GF-D8 (cell line): ENCODE data around the gene NUDT16.
"Not testable (repeated sequence)": the region's sequence is repeated elsewhere in the genome, so short reads cannot be mapped to it uniquely, and the experiment has no call there.

Experiments
- DNase-seq: peaks from one replicate; lab custom pipeline; 2025; lab: John Stamatoyannopoulos, UW

NUDT16 gene

GRCh38 chr3:131381445-131382291 lies at the start of gene NUDT16:
NUDT16 (plus strand) TSS chr3:131381774; CDS start chr3:131381805, 31 bp downstream.
- DNase-seq: no peak

- no peak for DNase-seq
These were observed 42.5 kb upstream of the NUDT16 start for GRCh38 chr3:131338948-131339640.

GRCh38 chr3:131341761-131342160 lies 39.8 kb upstream of the NUDT16 start:
- no peak for DNase-seq

GRCh38 chr3:131348911-131349310 lies 32.7 kb upstream of the NUDT16 start:
- DNase-seq: no peak

GRCh38 chr3:131349454-131349853 lies 32.1 kb upstream of the NUDT16 start:
- DNase-seq: no peak

GRCh38 chr3:131349946-131350347 lies 31.6 kb upstream of the NUDT16 start:
- no peak for DNase-seq

- no peak for DNase-seq
These were observed 31.1 kb upstream of the NUDT16 start for GRCh38 chr3:131350506-131350905.

GRCh38 chr3:131353016-131353877 lies 28.3 kb upstream of the NUDT16 start:
- no peak for DNase-seq

- no peak for DNase-seq
These were observed 27.6 kb upstream of the NUDT16 start for GRCh38 chr3:131353986-131354385.

GRCh38 chr3:131356006-131356595 lies 25.5 kb upstream of the NUDT16 start:
- DNase-seq: no peak

GRCh38 chr3:131357275-131357674 lies 24.3 kb upstream of the NUDT16 start:
- DNase-seq: no peak

GRCh38 chr3:131360191-131360755 lies 21.3 kb upstream of the NUDT16 start:
- no peak for DNase-seq

GRCh38 chr3:131361066-131361463 lies 20.5 kb upstream of the NUDT16 start:
- peak; percentile 16 for DNase-seq

- DNase-seq: no peak
These were observed 19.8 kb upstream of the NUDT16 start for GRCh38 chr3:131361464-131362421.

GRCh38 chr3:131363275-131363674 lies 18.3 kb upstream of the NUDT16 start:
- no peak for DNase-seq

GRCh38 chr3:131370935-131371687 lies 10.5 kb upstream of the NUDT16 start:
- no peak for DNase-seq

GRCh38 chr3:131371688-131372066 lies 9.9 kb upstream of the NUDT16 start:
- no peak for DNase-seq

GRCh38 chr3:131374741-131375140 lies 6.8 kb upstream of the NUDT16 start:
- DNase-seq: no peak

GRCh38 chr3:131380821-131381444 lies 641 bp upstream of the NUDT16 start:
- not testable (repeated sequence) for DNase-seq
